T47D (cell line): ENCODE data around the gene CWF19L1.
A peak's percentile ranks its signal among the peaks of the same experiment; 100 is the strongest.

Experiments
- DNase-seq, 2 experiments: peaks; one replicate each; pipeline versions ENCODE4 v3.0.0 to v3.0.0-alpha.2; 2011 to 2012; ENCODE audit warnings: low read depth in 1 of 2, low spot score in 1 of 2
- JUND ChIP-seq: IDR thresholded peaks from 2 replicates; pipeline ENCODE4 v1.6.1; 2012; ENCODE audit warnings: low read depth
- in situ Hi-C: cut with HindIII; loops from 2 replicates; pipeline ENCODE4 v1.10.0; 2016; ENCODE audit warnings: low sequenced_read_pairs, low pct_unique_long_range_greater_than_20kb

The CWF19L1 gene

DNA sequence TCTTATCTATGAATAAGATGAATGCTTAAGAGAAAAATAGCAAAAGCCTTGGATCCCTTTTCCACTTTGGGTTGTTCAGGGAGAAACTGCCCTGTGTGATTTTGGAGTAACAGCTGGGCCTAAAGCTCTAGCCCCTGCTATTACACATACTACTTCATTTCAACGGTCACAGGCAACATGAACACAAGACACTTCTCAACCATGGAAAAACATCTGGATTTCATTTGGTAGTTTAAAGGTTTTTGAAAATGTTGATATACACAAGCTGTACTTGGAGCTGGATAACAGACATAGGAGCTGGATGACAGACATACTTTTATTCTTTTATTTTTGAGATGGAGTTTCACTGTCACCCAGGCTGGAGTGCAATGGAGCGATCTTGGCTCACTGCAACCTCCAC is 35.3 kb downstream of the CWF19L1 start:
- DNase-seq = no peak
- TF ChIP-seq JUND = no peak
- in situ Hi-C loops = no loop called here

DNA sequence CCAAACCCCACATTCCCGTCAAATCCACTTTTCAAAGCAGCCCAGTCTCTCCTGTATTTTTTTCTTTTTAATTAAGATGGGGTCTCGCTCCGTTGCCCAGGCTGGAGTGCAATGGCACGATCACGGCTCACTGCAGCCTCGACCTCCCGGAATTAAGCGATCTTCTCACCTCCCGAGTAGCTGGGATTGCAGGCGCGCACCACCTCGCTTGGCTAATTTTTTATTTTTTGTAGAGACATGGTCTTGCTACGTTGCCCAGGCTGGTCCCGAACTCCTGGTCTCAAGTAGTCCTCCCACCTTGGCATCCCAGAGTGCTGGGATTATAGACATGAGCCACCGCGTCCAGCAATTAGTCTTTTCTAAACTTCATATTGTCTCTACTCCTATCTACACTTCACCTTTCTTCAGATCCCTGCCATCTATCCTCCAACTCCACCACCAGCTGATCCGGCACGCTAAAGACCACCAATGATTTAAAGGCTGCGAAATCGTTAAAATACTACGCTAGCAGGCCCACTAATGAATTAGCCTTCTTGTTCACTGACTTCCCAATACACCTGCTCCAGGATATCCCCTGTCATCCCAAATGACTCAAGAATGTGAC is 37.5 kb downstream of the CWF19L1 start:
- TF ChIP-seq JUND = no peak
- in situ Hi-C loops = no loop called here
- no peak for DNase-seq

DNA sequence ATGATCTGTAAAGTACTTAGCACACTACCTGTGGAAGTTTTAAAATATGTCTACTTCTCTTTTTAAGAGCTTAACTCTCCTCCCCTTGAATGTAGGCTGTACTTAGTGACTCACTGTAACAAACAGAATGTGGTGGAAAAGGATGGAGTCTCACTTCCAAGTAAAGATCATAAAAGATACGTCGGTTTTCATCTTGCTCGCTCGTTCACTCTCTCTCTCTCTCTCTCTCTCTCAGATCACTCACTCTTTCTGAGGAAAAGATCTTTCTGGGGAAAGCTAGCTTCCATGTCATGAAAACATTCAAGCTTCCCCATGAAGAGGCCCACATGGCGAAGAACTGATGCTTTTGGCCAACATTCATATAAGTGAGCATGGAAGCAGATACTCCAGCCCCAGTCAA is 43.6 kb downstream of the CWF19L1 start:
- TF ChIP-seq JUND = no peak
- no peak for DNase-seq
- in situ Hi-C loops = no loop called here

DNA sequence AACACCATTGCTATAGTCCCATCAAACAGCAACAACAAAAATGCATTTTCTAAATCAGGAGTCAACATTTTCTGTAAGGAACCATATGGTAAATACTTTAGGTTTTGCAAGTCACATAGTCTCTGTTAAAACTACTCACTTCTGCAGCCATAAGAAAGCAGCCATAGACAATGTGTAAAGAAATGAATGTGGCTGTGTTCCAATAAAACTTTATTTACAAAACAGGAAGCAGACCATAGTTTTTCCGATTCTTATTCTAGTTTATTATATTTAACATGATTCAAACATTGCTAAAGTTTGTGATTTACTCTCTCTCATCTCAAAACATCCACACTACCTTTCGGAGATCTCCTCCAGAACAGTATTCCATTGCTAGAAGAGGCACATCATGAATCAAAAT is 44.9 kb downstream of the CWF19L1 start:
- in situ Hi-C loops = no loop called here
- no peak for DNase-seq
- TF ChIP-seq JUND = no peak

DNA sequence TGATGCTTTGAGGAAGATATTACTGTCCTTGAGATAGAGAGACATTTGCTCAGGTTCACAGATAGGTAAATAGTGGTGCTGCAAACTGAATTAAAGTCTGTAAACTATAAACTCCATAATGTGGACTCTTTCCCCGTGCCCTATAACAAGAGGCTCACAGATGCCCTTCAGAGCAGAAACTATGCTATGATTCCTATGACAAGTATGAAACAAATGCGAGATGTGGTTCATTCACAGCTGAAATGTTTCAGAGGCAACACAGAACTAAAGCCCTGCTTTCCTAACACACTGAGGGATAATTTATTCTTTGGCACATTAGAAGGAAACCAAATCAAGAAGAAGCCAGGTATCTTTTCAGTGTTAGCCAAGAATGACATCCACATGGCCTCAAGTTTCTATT is 51.4 kb downstream of the CWF19L1 start:
- TF ChIP-seq JUND = no peak
- DNase-seq = no peak
- in situ Hi-C loops = no loop called here

DNA sequence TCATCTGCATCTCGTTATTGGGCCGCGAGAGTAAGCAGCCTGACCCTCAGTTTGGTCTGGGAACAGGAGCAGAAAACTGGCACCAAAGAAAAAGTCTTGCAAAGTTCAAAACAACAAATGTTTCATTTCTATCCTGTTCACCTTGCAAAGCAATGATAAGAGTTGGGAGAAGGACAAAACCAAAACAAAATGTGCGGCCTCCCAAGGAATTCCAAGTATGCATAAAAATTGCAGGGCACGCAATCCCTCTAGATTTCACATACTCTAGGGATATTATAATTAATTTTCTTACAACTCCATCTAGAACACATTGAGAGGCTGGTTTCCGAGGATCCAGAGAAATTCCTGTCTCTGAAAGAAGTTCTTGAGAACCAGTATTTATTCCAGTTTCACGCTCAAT is 58.1 kb downstream of the CWF19L1 start:
- DNase-seq = no peak
- no peak for TF ChIP-seq JUND
- in situ Hi-C loops = no loop called here

DNA sequence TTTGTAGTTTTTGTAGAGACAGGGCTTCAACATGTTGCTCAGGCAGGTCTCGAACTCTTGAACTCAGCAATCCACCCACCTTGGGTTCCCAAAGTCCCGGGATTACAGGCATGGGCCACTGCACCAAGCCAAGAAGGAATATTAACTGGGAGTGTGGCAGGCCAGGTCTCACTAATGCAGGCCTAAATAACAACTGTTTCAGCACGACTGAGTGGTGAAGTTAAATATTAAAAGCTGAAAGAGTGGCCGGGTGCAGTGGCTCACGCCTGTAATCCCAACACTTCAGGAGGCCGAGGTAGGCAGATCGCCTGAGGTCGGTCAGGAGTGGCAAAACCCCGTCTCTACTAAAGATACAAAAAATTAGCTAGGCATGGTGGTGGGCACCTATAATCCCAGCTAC is 59.2 kb downstream of the CWF19L1 start:
- no peak for TF ChIP-seq JUND
- in situ Hi-C loops = no loop called here
- DNase-seq = no peak

DNA sequence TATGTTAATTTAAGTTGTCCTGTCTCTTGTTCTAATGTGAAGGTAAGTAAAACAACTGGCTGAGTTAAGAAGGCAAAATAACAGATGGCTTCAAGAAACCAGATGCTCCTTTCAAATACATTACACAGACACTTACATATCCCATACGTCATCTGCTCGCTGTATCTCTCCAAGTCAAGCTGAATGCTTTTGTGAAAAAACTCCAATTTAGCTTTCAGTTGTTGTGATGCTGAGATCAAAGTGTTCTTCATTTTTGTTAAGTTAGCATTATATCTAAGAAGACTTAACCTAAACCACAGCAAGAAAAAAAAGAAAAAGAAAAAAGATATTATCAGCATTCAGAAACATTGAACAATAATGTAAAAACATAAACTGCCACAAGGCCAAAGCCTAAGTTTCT is 63.1 kb downstream of the CWF19L1 start:
- in situ Hi-C loops = no loop called here

DNA sequence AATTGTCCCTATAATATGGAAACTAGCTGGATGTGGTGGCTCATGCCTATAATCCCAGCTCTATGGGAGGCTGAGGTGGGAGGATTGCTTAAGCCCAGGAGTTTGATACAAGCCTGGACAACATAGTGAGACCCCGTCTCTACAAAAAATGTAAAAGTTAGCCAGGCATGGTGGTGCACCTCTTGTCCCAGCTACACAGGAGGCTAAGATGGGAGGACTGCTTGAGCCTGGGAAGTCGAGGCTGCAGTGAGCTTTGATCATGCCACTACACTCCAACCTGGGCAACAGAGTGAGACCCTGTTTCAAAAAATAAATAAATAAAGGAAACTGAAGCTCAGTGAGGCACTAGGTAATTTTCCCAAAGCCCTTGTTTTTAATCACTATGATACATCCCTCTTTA is 65.9 kb downstream of the CWF19L1 start:
- in situ Hi-C loops = no loop called here
- DNase-seq = no peak
- TF ChIP-seq JUND = no peak

More for the DNA sequence above, 63.1 kb downstream of the CWF19L1 start:
- no peak for DNase-seq
- TF ChIP-seq JUND = no peak

DNA sequence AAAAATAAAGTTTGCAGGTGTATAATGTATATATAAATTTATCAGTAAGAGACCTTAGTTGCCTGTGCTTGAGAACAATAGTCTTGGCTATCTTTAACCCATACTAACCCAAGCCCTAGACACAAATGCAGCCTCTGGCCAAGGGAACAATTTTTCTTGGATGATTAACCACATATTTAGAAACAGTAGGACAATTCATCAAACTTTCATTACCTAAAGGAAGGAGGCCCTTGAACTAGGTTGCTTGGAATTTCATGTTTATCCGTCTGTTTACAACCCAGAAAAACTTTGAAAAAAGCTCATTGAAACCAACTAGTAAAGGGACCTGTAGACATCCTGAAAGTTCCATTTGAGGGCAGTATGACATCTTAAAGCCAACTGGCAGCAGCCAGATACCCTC is 72.7 kb downstream of the CWF19L1 start:
- in situ Hi-C loops = no loop called here
- no peak for TF ChIP-seq JUND
- no peak for DNase-seq

DNA sequence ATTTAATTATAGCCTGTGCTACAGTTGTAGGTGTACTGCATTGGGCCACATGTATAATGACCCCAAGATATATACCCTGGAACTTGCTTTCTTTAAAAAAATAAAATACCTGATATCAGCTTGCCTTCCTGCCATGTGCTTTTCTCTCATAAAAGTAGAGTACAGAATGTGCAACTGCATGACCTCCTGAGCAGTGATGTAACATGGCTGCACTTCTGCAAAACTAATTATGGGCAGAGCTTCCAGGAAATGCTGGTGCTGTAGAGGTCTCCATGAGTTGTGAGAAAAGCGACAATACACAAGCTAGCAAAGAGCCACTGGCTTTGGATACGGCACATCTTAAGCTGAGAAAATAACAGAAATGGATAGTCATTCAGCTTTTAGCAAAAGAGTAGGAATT is 75.1 kb downstream of the CWF19L1 start:
- no peak for DNase-seq
- TF ChIP-seq JUND = no peak
- in situ Hi-C loops = no loop called here

DNA sequence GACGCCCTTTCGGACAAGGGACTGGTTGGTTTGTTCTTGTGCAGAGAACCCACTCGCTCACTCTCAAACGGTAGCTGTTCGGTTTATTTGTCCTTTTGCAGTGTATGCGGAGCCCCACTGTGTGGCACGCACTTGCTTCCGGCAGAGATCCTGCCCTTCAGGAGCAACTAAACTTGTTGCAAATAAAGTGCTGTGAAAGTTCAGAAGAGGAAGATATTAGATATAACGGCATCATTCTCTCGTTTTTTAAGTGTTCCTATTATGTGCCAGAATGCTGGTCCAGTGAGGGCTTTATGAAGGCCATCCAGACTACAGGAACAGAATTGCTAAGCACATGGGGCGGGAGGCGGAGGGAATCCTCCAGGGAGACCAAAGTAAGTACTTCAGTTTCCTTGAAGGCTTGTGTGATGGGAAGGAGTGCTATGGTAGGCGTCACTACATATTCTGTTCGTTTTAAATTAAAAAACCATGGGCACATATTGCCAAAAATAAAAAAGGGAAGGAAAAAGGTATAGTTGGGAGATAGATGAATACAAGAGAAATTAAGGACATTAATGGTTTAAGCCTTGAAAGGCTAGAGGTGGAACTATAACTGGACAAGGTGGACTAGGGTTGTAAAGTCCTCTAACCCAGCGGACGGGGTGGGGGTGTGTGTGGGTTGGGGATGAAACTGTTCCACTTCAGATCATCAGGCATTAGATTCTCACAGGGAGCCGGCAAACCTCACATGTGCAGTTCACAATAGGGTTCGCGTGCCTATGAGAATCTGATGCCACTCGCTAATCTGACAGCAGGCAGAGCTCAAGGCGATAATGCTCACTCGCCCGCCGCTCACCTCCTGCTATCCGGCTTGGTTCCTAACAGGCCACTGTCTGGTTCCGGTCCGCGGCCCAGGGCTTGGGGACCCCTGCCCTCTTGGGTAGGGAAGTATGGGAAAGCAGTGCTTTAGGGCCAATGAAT is 80.9 kb downstream of the CWF19L1 start:
- in situ Hi-C loops = no loop called here
- peak in 1 of 2 experiments; percentile 26 for DNase-seq
- no peak for TF ChIP-seq JUND
